Bronchial epithelial cell (primary cell): ENCODE measurements around the gene KLF6. TPM values are rescaled to one million over a fixed set of nuclear protein-coding genes. Genes with fewer than 3 reads are reported as not detected.

Experiments used
- DNase-seq: peaks from one replicate; pipeline ENCODE4 v3.0.0-alpha.2; 2010; ENCODE audit warnings: low read depth
- FAIRE-seq: peaks from 2 replicates; lab custom pipeline; 2011; peaks lifted over from hg19 to GRCh38; lab: Jason Lieb, UNC
- H3K27me3 ChIP-seq: 2 replicates; pipeline ENCODE4 v1.5.1; 2011; ENCODE audit warnings: low read length; ENCODE audit not compliant: control insufficient read depth, insufficient read depth
- H3K36me3 ChIP-seq: 2 replicates; pipeline ENCODE4 v1.5.1; 2011; ENCODE audit warnings: low read length; ENCODE audit not compliant: control insufficient read depth, insufficient read depth
- H3K4me3 ChIP-seq: 2 replicates; pipeline ENCODE4 v1.5.1; 2011; ENCODE audit warnings: mild to moderate bottlenecking, low read depth, low read length, control low read depth
- total RNA-seq: library from RNA; depleted of rRNA; stranded (reverse); fragments of >200 nt; gene quantifications from 2 replicates; pipeline ENCODE4 v1.2.1, GENCODE V29; 2014
- TF ChIP-seq, protein P1 (sequence below): IDR thresholded peaks from 2 replicates; pipeline ENCODE4 v1.5.1; 2011; ENCODE audit warnings: mild to moderate bottlenecking, moderate library complexity, low read length, control low read depth, inconsistent platforms; ENCODE audit not compliant: insufficient read depth, severe bottlenecking

KLF6 gene
- total RNA-seq, 1 donor from 2014 or later: 70.6 TPM

DNA sequence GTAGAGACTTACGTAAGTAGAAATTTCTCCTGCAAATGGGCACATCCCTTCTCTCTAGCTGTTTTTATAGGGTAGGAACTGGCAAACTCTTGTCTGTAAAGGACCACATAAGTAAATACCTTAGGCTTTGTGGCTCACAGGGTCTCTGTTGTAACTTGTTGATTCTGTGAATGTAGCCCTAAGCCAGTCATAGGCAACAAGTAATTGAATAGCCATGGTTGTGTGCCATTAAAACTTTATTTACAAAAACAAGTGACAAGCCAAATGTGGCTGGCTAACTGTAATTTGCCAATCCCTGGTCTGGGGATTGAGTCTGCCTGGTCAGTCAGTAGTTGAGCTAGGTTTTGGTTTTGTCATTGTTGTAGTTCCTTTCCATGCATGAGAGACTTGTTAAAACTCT is 5.3 kb upstream of the KLF6 start:
- no peak for FAIRE-seq
- TF ChIP-seq, protein P1, sequence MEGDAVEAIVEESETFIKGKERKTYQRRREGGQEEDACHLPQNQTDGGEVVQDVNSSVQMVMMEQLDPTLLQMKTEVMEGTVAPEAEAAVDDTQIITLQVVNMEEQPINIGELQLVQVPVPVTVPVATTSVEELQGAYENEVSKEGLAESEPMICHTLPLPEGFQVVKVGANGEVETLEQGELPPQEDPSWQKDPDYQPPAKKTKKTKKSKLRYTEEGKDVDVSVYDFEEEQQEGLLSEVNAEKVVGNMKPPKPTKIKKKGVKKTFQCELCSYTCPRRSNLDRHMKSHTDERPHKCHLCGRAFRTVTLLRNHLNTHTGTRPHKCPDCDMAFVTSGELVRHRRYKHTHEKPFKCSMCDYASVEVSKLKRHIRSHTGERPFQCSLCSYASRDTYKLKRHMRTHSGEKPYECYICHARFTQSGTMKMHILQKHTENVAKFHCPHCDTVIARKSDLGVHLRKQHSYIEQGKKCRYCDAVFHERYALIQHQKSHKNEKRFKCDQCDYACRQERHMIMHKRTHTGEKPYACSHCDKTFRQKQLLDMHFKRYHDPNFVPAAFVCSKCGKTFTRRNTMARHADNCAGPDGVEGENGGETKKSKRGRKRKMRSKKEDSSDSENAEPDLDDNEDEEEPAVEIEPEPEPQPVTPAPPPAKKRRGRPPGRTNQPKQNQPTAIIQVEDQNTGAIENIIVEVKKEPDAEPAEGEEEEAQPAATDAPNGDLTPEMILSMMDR: no peak

DNA sequence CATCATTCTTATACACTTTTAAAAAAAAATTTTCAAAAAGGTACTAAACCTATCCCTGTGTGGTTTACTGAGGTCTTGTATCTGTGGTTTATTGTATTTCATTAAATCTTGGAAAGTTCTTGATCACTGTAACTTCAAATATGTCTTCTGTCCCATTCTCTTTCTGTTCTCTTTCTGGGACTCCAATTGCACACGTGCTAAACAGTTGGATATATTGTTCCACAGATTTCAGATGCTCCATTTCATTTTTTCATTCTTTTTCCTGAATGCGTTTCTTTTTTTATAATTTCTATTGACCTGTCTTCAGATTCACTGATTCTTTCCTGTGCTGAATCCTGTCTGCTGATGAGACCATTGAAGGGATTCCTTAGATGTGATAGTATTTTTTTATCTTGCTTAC is 4.6 kb upstream of the KLF6 start:
- H3K4me3 ChIP-seq: no peak overlapping the region
- H3K36me3 ChIP-seq: no peaks in the 10 kb centered on the region
- FAIRE-seq: no peak
- H3K27me3 ChIP-seq: no peaks in the 10 kb centered on the region
- no peak for DNase-seq
- TF ChIP-seq, protein P1: no peak

More for the DNA sequence above, 5.3 kb upstream of the KLF6 start:
- peak; percentile 91 for DNase-seq
- no peaks in the 10 kb centered on the region for H3K27me3 ChIP-seq
- H3K4me3 ChIP-seq: no peak overlapping the region
- no peaks in the 10 kb centered on the region for H3K36me3 ChIP-seq

DNA sequence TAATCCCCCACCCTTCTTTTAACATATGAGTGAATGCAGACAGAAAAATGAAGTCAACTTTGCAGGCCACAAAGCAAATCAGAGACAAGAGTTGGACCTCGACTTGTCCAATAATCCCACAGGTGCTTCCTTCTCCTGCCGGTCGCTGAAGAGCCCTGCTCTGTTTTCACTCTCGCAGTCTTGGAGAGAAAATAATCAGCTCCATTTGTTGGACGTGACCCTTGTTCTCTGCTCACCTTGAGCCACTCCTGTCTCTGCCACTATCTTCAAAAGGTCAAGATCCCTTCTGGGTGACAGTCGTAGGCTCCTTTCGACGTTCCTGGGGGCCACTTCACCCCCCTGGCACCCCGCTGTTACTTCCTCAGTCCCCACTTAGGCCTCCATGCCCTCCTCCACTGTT is 2.8 kb upstream of the KLF6 start:
- Histone ChIP-seq H3K36me3 (no peaks in the 10 kb centered on the region), H3K4me3 (no peak overlapping the region), H3K27me3 (no peaks in the 10 kb centered on the region)
- DNase-seq (no peak), FAIRE-seq (no peak)
- TF ChIP-seq, protein P1: no peak

DNA sequence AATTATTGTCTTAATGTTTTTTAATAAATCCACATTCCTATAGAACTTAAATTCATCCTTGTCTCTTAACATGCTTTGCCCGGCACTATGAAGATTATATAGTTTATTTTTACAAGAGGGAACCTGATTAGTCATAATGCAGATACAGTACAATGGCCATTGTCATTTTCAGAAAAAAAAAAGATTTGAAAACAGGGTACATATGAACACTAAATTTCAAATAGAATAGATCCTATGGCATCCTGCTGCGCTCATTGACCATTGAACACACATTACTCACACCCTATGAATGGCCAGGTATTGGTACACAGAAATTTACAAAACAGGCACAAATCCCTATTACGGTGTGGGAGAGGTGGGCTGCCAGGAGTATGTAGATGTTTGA is 2.0 kb upstream of the KLF6 start:
- TF ChIP-seq, protein P1: no peak
- Histone ChIP-seq H3K4me3 (no peak overlapping the region), H3K36me3 (peaks cover 5% of the 10 kb centered on the region), H3K27me3 (no peaks in the 10 kb centered on the region)
- no peak for FAIRE-seq
- peak; percentile 63 for DNase-seq

DNA sequence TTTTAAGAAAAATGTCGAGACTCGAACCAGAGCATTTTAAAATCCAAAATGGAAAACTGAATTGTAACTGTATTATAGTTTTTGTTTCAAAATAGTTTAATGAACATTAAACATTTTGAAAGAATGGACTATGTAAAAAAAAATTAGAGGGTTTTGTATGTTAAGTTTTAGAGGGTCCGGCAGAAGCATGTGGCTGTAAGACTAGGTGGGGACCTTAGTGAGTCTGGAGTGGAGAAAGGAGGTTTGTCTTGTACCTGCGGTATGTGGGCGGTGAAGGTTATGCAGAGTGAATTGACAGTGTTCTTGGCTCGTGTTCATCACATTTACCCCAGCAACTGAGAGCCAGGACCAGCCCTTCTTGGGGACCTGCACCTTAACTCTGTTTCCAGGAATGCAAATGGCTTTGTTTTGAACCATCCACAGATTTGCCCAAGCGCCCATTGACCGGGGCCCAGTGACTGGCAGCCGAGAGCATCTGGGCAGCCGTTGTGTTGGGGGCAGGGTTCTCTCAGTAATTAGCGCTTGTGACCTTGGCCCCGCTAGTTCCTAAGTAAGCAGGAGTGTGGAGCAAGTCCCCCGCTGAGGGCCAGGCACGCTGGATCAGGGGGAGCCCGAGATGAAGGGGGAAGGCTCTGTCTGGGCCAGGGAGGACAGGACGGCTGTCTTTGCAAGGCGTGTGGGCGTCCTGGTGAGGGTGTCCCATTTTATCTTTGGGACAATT is 1.4 kb upstream of the KLF6 start:
- Histone ChIP-seq H3K27me3 (no peaks in the 10 kb centered on the region), H3K36me3 (peaks cover 10% of the 10 kb centered on the region), H3K4me3 (no peak overlapping the region)
- DNase-seq (peak; percentile 78), FAIRE-seq (no peak)
- TF ChIP-seq, protein P1: no peak

DNA sequence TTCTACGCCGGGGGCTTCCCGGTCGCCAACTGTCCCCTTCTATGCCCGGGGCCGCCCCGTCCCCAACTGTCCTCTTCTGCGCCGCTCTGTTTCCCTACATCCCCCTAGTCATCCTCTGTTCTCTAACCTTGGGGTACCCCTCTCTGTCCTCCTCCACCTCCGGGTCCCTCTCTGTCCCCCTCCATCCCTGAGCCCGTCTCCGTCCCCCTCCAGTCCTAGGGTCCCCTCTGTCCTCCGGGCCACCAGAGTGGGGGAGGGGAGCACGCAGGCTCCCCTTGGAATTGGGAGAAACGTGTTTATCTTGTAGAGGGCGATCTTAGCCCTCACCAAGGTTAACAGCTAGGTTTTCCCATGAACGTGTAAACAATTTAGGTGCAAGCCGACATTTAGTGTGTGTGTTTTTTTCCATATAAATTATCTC is 852 bp upstream of the KLF6 start:
- FAIRE-seq: no peak
- H3K36me3 ChIP-seq: peaks cover 16% of the 10 kb centered on the region
- TF ChIP-seq, protein P1: no peak
- DNase-seq: peak; percentile 52
- peak overlapping the region; percentile 53 for H3K4me3 ChIP-seq
- H3K27me3 ChIP-seq: no peaks in the 10 kb centered on the region
